Measurements from ENCODE around the gene RALA.

DNA sequence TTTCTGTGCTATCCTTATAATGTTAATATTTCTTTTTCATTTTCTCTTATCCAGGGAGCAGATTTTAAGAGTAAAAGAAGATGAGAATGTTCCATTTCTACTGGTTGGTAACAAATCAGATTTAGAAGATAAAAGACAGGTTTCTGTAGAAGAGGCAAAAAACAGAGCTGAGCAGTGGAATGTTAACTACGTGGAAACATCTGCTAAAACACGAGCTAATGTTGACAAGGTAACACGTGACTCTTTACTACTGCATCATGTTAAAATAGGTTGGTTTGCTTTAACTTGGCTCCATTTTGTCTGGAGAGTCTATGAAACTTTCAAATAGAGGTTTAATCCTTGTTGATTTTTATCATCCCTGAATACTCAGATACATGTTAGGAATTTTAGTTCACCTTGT lies 73.3 kb downstream of the RALA start:
- TF ChIP-seq POLR2A (IDR thresholded peaks at IDR 0.05) = no peak
- TF ChIP-seq, protein P1, sequence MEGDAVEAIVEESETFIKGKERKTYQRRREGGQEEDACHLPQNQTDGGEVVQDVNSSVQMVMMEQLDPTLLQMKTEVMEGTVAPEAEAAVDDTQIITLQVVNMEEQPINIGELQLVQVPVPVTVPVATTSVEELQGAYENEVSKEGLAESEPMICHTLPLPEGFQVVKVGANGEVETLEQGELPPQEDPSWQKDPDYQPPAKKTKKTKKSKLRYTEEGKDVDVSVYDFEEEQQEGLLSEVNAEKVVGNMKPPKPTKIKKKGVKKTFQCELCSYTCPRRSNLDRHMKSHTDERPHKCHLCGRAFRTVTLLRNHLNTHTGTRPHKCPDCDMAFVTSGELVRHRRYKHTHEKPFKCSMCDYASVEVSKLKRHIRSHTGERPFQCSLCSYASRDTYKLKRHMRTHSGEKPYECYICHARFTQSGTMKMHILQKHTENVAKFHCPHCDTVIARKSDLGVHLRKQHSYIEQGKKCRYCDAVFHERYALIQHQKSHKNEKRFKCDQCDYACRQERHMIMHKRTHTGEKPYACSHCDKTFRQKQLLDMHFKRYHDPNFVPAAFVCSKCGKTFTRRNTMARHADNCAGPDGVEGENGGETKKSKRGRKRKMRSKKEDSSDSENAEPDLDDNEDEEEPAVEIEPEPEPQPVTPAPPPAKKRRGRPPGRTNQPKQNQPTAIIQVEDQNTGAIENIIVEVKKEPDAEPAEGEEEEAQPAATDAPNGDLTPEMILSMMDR (IDR thresholded peaks at IDR 0.05 in 4 of 5, conservative IDR thresholded peaks at IDR 0.05 in 1 of 5) = no peak
